Activated CD8-positive, alpha-beta memory T cell treated with anti-CD3 and anti-CD28 coated beads for 4 hours (primary cell): ENCODE measurements around the gene TAF6.

ENCODE experiments used
- DNase-seq, 2 donors: peaks; one replicate each; pipeline ENCODE4 v3.0.0-alpha.2; 2020; ENCODE audit warnings: low read depth in 2 of 2

The TAF6 gene

DNA sequence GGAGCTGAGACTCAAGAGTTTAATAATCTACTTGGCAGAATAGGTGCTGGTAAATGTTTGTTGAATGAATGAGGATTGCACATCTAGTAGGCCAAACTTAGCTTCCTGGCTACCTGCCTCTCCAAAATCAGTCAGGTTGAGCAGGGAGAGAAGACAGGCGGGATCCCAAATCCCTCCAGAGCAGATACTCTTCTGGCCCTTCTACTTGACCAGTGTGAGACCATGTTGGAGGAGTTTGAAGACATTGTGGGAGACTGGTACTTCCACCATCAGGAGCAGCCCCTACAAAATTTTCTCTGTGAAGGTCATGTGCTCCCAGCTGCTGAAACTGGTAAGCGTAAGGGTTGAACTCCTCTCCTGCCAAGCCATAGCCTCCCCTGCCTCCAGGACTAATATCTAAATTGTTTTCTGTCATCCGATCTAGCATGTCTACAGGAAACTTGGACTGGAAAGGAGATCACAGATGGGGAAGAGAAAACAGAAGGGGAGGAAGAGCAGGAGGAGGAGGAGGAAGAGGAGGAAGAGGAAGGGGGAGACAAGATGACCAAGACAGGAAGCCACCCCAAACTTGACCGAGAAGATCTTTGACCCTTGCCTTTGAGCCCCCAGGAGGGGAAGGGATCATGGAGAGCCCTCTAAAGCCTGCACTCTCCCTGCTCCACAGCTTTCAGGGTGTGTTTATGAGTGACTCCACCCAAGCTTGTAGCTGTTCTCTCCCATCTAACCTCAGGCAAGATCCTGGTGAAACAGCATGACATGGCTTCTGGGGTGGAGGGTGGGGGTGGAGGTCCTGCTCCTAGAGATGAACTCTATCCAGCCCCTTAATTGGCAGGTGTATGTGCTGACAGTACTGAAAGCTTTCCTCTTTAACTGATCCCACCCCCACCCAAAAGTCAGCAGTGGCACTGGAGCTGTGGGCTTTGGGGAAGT is 5.4 kb upstream of the TAF6 start:
- no peak for DNase-seq

DNA sequence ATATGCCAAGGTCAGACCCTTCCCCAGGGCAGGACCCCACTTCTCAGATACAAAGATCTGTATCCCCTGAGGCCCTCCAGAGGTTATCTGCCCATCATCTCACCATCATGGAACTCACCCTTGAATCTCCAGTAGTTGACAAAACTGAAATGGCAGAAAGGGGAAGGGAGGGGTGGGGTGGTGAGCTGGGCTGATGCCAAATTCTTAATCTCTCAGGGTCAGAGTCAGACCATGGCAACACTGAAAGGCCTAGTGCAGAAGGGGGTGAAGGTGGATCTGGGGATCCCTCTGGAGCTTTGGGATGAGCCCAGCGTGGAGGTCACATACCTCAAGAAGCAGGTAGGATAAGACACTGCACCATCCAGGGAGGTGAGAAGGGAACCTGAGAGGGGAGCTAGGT is 3.4 kb upstream of the TAF6 start:
- no peak for DNase-seq

DNA sequence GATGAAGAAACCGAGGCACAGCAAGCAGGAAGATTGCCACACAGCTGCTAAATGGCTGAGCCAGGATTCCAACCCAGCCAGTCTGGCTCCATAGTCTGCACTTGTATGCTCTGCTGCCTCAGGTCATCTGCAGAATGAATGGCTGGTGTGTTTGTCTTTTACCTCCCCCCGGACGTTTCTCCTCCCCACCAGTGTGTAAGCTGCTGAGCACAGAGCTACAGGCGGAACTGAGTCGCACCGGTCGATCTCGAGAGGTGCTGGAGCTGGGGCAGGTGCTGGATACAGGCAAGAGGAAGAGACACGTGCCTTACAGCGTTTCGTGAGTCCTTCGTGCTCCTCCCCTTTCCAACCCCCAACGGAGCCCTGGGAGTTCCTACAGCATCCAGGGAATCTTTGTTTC is 2.9 kb upstream of the TAF6 start:
- DNase-seq: no peak

DNA sequence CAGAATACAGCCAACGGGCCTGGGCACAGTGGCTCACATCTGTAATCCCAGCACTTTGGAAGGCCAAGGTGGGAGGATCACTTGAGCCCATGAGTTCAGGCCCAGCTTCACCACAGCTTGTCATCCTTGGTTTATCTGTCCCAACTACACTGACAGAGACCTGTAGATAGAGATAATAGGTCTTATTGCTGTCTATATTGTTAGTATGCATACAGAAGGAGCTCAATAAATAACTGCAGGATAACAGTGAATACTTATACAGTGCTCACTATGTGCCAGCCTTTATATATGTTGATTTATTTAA is 1.5 kb upstream of the TAF6 start:
- no peak for DNase-seq

DNA sequence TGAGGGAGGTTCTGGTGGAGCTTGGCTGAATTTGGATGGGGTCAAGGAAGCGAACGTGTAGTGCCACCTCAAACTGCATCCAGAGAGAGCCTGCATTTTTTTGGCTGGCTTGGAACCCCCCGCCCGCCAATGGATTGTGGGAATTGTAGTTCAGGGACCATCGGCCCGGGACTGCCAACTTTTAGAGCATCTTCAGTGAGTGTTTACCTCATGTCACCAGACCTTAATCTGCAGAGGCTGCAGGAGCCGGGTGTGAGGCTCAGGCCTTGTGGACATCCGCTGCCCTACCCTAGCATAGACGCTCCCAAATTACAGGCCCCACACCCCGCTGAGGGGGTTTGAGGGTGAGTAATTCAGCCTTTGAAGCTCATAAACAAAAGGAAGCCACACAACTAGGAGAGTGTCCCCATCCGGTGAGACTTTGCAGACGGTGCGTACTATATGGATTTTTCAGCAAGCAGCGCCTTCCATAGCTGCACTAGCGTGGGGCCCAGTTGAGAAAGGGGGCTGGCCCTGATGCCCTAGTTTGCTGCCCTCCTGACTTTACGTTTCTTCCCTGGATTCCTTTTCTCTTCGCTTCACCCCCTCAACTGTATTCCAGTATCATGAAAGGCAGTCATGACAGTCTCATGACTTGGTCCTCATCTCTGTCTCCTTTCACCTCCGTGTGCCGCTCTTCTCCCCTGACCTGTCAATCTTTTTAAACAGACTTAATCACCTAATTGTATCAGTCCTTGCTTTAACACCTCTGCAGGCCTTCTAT is 993 bp upstream of the TAF6 start:
- DNase-seq: peak in 1 of 2 donors; percentile 38

DNA sequence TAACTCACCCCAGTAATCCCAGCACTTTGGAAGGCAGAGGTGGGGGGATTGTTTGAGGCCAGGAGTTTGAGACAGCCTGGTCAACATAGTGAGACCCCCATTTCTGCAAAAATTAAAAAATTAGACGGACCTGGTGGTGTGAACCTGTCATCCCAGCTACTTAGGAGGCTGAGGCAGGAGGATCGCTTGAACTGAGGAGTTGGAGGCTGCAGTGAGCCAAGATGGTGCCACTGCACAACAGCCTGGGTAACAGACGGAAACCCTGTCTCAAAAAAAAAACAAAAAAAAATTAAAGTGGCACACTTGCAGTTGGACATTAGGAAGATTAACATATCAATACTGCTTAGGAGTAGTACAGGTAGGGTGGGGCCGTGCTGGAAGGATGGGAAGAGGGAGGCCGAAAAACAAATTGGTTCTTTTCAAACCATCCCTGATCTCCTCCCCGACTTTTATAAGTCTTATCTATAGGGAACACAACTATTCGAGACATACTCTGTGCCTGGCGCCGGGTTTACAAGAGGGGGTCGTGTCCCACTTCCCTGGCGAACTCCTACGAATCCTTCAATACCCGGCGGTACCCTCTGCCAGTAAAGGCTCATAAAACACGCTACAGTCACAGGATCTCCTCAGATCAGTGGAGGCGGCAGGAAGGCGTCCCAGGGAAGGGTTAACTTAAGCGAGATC is 628 bp downstream of the TAF6 start:
- DNase-seq: no peak

DNA sequence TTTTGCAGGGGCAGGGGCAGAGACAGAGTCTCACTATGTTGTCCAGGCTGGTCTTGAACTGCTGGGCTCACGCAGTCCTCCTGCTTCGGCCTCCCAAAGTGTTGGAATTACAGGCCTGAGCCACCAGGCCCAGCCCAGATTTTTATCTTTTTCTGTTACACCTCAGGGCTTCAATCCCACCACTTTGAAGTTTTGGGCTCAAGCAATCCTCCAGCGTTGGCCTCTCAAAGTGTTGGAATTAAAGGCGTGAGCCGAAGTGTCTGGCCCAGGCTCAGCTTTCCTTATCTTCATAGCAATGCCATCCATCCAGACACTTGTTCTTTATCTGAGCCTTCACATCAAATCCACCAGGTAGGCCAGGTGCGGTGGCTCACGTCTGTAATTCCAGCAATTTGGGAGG is 4.1 kb downstream of the TAF6 start:
- no peak for DNase-seq

DNA sequence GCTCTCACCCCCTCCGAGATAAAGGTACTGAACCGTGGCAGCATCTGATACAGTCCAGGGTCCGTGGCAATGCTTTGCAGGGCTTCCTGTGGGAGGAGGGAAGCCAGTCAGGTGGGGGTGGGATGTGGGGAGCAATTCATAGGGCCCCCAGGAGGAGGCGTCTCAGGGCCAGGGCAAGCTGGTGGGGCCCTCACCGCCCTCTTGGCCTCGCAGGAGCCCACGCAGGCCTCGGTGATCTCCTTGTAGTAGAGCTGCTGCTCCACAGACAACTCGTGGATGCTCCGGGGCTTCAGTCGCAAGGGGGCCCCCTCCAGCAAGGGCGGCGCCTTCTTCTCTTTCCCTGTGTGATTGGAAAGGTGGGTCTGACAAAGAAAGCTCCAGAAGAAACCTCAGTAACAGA is 7.2 kb downstream of the TAF6 start:
- no peak for DNase-seq

DNA sequence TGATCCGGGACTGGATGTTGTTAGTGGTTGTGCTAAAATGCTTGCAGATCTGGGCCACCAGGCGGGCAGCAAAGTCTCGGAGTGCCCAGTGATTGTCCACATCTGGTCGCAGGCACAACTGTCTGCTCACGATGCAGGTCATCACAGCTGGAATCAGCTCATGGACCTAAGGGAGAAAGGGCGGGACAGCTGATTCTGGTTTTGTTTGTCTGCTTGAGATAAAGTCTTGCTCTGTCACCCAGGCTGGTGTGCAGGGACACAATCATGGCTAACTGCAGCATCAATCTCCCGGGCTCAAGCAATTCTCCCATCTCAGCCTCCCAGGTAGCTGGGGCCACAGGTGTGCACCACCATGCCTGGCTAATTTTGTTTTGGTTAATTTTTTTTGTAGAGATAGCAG is 8.0 kb downstream of the TAF6 start:
- DNase-seq: no peak

DNA sequence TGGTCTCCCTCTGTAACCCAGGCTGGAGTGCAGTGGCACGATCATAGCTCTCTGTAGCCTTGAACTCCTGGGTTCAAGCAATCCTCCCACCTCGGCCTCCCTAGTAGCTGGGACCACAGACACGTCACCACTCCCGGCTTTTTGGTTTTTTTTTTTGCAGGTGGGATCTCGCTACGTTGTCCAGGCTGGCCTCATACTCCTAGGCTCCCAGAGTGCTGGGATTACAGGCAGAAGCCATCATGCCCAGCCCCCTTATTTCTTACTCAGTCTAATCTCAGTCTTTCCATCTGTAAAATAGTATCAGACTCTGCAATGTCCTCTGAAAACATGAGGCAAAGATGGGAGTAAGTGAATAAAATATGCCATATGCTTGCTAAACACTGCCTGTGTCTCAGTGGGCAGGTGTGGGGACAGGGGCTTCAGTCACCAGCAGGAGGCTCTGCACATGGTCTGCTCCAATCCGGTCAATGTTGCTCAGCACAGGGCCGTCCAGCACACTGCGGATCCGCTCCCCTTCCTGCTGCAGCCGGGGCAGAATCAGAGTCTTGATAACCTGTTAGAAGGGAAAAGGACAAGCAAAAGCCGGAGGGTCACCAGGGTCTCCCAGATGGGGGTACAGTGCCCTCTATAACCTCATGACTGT is 9.5 kb downstream of the TAF6 start:
- no peak for DNase-seq

DNA sequence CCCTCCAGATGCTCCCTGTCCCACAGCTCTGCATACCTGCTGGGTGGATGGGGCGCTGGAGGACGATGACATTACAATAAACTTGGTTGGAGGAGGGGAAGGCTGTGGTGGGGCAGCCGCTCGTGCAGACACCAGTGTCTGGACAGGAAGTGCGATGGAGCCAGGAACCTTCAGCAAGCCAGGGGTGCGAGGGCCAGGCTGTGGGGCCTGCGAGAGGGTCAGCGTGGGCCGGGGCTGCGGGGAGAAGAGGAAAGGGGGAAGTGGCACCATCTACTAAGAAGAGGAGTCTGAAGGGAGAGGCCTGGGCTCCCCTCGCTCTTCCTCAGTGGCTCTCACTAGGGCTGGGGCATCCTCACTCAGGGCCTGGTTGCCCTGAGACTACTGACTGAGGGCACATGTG is 11.3 kb downstream of the TAF6 start:
- DNase-seq: no peak

DNA sequence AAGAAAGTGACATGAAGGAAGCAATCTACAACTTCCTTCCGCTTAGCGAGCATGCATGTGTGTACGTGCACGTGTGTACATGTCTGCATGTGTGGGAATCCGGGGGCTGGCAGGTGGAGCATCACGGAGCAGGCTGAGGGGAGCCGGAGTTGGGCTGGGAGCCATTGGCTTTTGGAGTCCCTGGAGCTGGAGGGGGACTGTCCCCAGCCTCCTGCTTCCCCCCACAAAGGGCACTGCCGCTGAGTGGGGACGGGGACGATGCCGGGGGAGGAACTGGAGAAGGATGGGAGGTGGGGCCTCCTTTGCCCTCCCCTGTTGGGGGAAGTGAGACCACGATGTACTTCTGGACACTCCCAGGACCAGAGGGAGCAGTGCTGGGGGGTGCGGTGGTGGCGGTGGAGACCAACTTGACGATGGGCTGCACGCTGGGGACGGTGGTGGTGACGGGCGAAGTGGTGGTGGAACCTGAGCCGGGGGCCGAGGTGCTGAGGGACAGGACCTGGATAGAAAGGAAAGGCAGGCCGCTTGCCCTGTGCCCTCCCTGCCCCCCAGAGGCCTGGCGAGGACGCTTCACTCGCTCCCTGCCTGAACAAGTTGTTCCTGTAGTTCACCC is 11.9 kb downstream of the TAF6 start:
- DNase-seq: no peak

DNA sequence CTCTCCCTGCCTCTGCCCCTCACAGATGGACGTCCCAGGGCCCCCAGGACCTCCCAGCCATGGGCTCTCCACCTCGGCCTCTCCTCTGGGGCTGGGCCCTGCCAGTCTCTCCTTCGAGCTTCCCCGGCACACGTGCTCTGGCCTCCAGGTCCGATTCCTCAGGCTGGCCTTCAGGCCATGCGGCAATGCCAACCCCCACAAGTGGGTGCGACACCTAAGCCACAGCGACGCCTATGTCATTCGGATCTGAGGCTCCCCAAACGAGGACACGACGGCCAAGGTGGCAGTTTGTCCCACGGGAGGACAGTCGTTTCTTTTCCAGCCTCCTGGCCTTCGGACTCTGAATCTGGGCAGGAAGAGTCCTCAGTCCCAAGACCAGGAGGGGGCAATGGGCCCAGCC is 12.5 kb downstream of the TAF6 start:
- DNase-seq: no peak

DNA sequence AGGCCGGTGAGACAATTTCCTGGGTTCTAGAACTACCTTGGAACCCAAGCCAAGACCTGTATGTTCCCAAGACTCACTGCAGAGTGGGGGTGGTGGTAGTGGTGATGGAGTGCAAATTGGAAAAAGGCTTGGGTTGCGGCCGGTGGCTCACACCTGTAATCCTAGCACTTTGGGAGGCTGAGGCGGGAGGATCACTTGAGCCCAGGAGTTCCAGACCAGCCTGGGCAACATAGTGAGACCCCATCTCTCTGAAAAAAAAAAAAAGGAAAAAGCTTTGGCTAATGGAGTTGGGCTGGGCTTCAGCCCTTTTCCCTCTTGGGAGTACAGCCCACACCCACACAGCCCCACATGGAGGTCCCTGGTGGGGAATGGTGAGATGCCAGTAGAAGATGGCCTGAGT is 13.6 kb downstream of the TAF6 start:
- DNase-seq: no peak

DNA sequence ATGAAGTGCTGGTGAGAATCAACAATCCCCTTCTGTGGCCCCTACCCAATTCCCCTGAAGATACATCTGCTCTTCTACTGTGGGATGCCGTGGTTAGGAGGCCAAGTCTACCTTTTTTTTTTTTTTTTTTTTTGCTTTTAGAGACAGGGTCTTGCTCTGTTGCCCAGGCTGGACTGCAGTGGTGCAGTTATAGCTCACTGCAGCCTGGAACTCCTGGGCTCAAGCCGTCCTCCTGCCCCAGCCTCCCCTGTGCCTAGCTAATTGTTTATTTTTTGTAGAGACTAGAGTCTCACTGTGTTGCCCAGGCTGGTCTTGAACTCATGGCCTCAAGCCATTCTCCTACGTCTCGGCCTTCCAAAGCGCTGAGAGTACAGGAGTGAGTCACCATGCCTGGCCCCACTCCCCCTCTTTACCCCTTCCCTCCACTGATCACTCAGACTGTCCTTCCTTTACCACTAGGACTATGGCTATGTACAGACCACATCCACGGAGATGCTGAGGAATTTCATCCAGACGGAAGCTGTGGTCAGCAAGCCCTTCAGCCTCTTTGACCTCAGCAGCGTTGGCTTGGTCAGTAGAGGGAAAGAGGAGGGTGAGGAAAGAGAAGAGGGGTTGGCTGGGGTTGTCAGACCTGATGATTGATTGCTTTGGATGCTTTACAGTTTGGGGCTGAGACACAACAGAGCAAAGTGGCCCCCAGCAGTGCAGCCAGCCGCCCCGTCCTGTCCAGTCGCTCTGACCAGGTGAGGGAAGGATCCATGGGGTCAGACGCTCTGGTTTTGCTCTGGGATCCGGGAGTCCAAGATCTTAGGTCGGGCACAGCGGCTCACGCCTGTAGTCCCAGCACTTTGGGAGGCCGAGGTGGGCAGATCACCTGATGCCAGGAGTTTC is 16.0 kb downstream of the TAF6 start:
- no peak for DNase-seq

DNA sequence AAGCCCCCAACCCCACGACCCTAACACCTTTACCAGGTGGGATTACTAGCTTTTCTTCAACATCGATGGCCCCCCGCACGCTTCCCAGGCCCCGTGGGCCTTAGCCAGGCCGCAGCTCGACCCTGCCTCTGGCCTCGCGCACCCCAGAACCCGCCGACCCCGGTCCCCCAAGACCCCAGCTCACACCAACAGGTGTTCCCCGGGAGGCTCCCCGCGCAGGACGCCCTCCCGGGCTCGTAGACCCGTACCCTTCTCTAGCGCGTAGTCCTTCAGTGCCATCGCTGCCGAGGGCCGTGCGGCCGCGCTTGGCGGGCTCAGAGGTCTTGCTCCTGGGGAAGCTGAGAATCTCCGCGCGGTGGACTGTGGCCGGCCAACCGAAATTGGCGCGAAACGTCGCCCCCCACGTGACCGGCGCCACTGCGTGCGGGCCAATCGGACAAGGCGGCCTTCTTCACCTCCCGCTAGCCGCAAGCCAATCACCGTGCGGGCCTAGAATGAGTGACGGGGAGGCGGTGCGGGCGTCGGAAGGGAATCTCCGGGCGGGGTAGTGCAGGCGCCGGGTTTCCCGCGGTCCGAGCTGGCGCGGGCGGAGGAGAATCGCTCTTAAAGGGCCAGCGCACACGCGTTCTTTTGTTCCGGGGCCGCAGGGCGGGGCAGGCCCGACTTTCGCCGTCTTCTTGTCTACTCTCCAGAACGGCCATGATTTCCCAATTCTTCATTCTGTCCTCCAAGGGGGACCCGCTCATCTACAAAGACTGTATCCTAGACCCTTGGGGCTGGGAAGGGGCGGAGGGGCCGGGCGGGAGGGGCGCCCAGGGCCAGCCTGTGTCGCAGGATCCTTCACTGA is 17.9 kb downstream of the TAF6 start, which contains the start of the genes AP4M1 and MCM7:
TSS of gene AP4M1 (plus strand) at position 628 of the 847 bp plus-strand sequence. CDS start at position 700, 72 bp downstream.
TSS of gene MCM7 (minus strand) at position 382 of the 847 bp plus-strand sequence. CDS start at position 279, 103 bp downstream.
- peak; percentile 92 to 94 for DNase-seq

DNA sequence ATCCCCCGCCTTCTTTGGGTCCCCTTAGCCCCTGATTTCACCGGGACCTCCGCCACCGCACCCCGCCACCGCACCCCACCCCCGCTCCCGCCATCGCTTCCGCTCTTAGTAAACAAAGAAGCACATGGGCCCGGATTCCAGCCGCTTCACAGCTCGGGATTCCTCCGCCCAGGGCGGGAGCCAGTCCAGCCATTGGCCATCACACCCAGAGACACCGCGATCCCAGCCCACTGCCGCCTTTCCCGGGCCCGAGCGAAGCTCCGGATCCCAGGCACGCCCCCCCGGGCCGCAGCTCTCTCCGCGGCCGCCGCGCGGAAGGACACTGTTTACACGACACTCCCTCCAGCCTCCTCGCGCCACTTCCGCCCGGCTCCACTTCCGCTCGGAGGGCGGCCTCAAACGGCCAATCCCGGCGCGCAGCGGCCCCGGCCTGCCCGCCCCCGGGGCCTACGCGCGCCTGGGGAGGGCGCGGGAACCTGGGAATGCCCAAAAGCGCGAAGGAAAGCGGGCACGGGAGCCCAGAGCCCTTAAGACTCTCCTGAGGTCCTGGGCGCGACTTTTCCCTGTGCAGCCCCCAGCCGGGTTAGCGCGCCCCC is 18.6 kb downstream of the TAF6 start:
- DNase-seq: peak; percentile 69 to 71

DNA sequence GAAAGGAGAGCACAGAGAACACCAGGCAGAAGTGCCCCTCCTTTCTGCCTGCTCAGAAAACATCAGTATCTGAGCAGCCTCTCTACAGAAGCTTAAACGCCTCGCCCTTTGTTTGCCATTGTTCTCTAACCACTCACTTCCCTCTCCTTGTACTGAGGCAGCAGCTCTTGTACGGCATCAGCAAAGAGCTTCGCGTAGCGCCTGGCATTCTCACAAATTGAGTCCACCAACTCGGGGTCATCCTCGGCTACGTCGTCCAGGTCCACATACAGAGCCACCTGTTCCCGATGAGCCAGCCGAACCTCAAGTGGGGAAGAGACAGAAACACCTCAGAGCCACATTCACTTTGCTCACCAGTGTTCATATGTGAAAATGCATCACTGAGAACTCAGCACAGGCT is 19.7 kb downstream of the TAF6 start:
- DNase-seq: no peak

DNA sequence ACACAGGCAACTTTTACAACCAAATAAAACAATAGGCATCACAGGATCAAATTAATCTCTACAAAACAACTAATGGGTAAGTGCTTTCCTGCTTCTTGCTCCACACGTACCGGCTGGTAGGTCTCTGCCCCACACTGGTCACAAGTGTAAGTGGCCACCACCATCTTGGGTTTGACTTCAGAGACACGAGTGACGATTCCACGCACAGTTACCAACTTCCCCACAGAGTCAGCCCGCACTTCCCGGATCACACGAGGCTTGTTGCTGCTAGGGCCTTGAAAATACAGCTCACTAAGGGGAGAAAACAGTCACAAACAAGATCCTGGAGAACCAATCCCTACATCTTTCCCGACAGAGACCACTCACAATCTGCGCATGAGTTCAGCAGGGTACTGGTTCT is 20.2 kb downstream of the TAF6 start:
- DNase-seq: no peak
